Stimulated activated CD4-positive, alpha-beta T cell treated with anti-CD3 and anti-CD28 coated beads, Interleukin-12 subunit alpha, Interleukin-12 subunit beta, amount 100 ng/mL, for 24 hours (primary cell): ENCODE results near the gene FKBP6.
"Not testable (repeated sequence)": the region's sequence is repeated elsewhere in the genome, so short reads cannot be mapped to it uniquely, and the experiment has no call there.

Experiments
- DNase-seq, 2 experiments: peaks; one replicate each; pipeline ENCODE4 v3.0.0-alpha.2; 2020; ENCODE audit warnings: low read depth in 2 of 2

The FKBP6 gene

GRCh38 chr7:73395538-73396503, 67.9 kb downstream of the FKBP6 start:
- no peak for DNase-seq

- DNase-seq: no peak
These were observed 69.7 kb downstream of the FKBP6 start for GRCh38 chr7:73397521-73398281.

GRCh38 chr7:73399185-73400050, 71.5 kb downstream of the FKBP6 start:
- peak; percentile 51 to 56 for DNase-seq

- not testable (repeated sequence) for DNase-seq
These were observed 76.9 kb downstream of the FKBP6 start for GRCh38 chr7:73404860-73405259.
